SKM-1 (cell line): ENCODE data around the gene TASP1.
"Not testable (repeated sequence)": the region's sequence is repeated elsewhere in the genome, so short reads cannot be mapped to it uniquely, and the experiment has no call there.

Experiments used
- DNase-seq: peaks from one replicate; lab custom pipeline; 2025; ENCODE audit not compliant: unreplicated experiment; lab: John Stamatoyannopoulos, UW

The TASP1 gene

DNA sequence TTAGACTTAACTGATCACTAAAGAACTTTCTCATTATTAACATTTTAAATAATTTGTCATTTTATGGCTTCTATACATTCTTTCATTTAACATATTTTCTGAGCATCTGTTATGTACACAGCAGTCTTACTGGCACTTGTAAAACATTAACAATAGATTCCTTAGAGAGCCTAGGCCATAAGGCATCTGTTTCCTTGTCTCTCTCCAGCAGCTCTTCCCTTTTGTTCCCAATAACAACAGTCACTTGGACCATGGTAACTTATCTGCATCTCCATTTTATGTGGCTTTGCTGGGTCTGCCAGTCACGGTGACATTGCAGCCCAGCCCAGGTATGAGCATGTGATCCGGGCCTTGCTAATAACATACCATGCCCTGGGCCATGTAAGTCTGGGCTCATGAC, 11.7 kb upstream of the TASP1 start:
- DNase-seq: no peak

- DNase-seq: no peak
Measured at GRCh38 chr20:13648291-13649228, 9.8 kb upstream of the TASP1 start.

- DNase-seq: no peak
Measured at GRCh38 chr20:13644010-13644409, 5.3 kb upstream of the TASP1 start.

DNA sequence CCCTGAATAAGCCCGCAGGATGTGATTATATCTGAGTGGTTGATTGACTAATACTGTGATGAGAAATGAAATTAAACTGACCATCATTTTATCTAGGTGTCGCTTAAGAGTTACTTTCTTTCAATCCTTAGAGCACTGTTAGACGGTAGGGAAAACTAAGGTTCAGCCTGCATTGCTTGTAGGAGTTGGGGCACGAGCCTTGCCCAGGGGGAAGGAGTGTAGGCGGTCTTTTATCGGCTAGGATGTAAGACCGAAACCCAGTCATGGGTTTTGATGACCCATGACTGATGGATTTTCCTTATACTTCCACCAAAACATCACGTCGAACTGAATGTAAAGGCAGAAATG, 392 bp upstream of the TASP1 start:
- DNase-seq: no peak

DNA sequence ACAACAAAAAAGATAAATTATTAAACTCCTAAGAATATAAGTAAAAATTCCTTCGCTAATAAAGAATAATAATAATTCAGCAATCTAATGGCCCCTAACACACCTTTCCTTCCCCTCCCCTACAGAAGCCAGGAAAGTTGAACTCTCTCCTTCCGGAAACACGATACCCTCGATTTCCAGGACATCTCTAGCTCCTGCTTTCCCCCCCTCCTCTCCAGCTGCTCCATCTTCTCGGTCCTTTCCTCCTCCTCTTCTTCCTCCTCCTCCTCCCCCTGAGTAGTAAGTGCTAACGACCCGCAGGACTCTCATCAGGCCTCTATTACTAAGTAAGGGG, 603 bp downstream of the TASP1 start:
- DNase-seq: no peak

- no peak for DNase-seq
Measured at GRCh38 chr20:13632431-13632830, 6.3 kb downstream of the TASP1 start.

- not testable (repeated sequence) for DNase-seq
Measured at GRCh38 chr20:13627525-13627924, 11.2 kb downstream of the TASP1 start.

DNA sequence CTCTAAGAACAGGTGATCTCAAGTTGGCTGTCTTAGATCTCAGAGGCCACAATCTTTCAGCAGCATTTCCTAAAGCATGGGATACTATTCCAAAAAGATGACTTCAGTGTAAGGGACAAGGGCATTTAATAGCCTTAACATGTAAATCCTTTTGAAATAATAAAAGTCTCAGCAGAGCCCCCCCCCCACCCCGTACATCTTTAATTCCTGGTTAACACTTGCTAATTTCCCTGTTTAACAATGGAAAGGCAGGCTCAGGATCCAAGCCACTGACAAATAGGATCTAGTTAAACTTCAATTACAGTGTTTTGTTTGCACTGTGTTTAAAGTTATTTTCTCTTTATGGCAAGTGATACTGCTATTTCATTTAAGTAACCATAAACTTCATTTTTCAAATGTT, 12.0 kb downstream of the TASP1 start:
- DNase-seq: no peak

DNA sequence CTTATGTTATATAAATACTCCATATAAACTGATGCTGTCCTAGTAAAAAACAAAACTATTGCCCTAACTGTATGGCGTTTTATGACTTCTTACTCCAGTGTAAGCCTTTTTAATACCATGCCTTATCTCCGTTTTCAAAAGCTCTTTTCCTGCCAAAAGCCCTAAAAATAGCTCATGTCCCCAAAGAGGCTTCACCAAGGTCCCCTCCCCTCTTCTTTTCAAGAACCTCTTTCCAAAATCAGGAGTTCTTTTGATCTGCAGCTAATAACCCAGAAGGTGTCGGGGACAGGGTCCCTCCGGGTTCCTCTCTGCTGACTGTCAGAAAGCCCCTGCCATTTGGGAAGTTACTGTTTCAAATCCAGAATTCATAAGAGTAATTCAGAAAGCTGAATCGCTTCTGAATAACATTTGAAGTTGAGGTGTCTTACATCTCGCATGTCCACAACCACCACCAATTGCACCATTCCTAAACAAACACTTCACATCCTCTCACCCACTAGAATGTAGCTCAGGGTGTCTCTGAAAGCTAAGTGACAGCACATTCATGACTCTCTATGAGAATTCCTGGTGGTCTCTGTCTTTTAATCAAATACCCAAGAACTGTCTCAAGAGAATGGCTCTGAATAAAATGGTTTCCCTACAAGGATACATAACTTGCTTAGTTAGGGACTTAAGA, 13.3 kb downstream of the TASP1 start:
- no peak for DNase-seq

GRCh38 chr20:13619415-13619814, 19.3 kb downstream of the TASP1 start:
- DNase-seq: not testable (repeated sequence)

DNA sequence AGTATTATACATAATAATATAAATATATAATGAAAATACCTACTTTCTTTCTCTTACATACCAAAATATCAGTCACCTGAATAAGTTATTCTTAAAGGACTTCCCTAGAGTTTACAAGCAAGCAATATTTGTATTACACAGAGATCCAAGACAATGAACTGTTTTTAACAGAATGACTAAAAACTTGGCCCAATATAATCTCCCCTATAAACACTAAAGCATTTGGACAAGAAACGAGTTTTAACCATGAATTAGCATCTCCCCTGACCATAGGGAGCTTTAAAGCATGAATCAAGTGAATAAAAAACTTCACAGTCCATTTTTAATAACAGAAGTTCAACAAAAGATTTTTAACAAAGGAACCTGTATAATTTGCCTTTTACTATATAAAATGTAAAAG, 20.3 kb downstream of the TASP1 start:
- not testable (repeated sequence) for DNase-seq

DNA sequence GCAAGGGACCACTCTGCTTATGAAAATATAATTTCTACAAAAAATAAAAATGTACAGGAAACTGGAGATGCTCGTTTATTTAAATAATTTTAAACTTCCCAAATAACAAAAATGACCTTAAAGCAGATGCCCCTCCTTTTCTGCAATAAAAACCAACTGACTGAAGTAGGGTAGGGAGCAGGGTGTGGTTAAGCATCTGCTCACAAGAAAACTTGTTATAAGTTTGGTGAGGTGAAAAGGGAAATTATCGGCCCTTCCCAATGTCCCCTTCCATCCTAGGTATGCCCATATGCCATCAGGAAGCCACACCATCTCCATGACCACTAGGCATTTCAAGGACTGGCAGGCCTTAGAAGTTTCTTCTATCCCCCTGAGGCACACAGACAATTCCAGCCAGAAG, 21.1 kb downstream of the TASP1 start:
- DNase-seq: not testable (repeated sequence)

GRCh38 chr20:13616713-13617112, 22.0 kb downstream of the TASP1 start:
- not testable (repeated sequence) for DNase-seq

DNA sequence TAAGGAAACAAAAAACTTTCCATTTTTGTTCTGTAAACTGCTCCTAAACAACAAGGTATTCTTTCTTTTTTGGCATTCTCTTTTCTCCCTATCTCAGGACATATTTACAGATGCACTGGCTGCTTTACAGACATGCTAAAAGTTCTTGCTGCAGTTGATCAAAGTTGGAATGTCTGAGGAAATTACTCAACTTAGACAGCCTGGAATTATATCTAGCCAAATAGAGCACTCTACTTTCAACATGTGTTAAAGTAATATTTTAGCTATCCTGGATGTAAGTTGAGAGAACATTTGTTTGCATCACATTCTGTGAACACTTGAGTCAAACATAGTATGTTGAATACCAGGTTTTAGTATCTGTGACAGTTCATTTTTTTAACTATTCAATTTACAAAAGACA, 24.8 kb downstream of the TASP1 start:
- DNase-seq: no peak

DNA sequence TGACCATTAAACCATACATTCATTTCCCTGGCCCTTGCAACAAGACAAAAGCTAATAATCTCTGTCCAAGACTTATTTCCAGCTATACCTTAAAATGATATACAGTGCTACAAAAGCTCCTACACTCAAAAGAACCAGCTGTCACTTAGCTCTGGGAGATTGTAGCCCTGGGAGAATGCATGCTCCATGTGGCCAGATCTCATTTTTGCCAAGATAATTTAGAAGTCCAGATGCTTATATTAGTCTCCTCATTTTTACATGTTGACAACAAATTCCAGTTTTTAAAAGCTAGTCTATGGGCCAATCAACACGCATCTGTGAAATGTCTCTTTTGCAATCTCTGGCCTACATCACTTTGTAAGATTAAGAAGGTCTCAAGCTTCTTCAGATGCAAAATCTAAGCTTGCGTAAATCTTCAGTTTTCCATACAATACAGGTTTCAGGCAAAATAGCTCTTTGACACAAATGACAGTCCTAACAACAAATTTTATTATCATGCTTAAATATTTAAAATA, 27.1 kb downstream of the TASP1 start:
- no peak for DNase-seq

- DNase-seq: no peak
Measured at GRCh38 chr20:13610184-13610583, 28.5 kb downstream of the TASP1 start.

- no peak for DNase-seq
Measured at GRCh38 chr20:13608066-13608465, 30.7 kb downstream of the TASP1 start.

- not testable (repeated sequence) for DNase-seq
Measured at GRCh38 chr20:13593423-13593822, 45.3 kb downstream of the TASP1 start.

- no peak for DNase-seq
Measured at GRCh38 chr20:13588049-13588448, 50.7 kb downstream of the TASP1 start.

- DNase-seq: no peak
Measured at GRCh38 chr20:13587370-13587769, 51.4 kb downstream of the TASP1 start.

DNA sequence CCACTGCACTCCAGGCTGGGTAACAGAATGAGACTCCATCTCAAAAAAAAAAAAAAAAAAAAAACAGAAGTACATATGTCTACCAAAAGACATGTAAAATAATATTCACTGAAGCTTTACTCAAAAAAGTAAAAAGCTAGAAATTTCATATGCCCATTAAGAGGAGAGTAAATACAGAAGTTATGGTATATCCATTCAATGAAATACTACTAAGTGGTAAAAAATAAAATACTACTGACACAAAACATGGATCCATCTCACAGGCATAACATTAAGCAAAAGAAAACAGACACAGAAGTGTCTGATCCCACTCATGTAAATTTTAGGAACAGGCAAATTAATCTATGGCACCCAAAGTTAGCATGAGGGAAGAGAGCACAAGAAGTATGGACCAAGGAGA, 52.6 kb downstream of the TASP1 start:
- DNase-seq: no peak

DNA sequence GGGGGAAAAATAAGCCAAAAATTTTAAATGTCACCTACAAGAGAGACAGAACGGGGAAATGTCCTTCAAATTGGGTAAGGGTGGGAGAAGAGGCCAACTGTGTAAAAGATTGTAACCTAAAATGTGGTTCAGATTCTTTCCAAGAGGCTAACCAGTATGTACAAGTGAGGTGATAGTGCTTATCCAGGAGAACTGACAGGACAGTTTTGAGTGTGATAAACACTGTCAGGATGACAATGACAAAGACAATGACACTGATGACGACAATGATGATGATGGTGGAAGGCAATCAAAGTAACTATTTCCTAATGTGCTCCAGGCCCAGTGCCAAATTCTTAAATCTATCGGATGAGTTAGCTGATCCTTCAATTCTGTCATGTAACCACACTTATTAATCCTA, 57.3 kb downstream of the TASP1 start:
- no peak for DNase-seq
